Muscle of arm (tissue), 12 donors: ENCODE measurements around the gene DTNB. TPM values are rescaled to one million over a fixed set of nuclear protein-coding genes. Genes with fewer than 3 reads are reported as not detected.
"Not testable (repeated sequence)": the region's sequence is repeated elsewhere in the genome, so short reads cannot be mapped to it uniquely, and the experiment has no call there.

Experiments
- DNase-seq: peaks from one replicate; pipeline ENCODE4 v3.0.0-alpha.2; 2013
- polyA plus RNA-seq, 12 donors: library from polyadenylated mRNA; unstranded; fragments of 120-200 nt; gene quantifications; one replicate each; pipeline ENCODE4 v1.2.1, GENCODE V29; 2013; ENCODE audit not compliant: insufficient read length in 12 of 12

DTNB gene
- polyA plus RNA-seq, 12 donors = 4.2 to 24.7 (median 6.4) TPM; not detected in 1

DNA sequence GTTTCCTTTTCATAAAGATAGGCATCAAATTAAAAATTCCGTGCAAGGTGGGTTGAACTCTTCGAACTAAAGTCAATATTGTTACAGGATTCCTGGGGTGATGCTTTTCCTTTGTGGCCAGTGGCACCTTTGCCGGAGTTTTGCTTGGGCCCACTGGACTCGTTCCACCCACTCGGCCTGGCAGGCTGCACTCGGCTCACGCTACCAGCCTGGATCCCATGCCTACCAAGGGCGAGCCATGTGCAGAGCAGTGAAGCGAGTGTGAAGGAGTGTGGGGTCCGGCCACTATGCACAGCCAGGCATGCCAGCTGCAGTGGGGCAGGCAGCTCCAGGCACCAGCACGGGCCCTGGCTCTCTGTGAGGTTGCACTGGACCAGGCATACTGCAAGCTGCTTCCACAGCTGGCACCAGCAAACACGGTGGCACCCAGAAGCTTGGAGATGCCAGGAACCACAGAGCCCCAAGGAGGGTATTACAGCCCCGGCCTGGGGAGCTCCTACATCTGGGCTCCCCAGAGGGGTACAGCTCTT, 83.6 kb downstream of the DTNB start:
- DNase-seq = no peak

DNA sequence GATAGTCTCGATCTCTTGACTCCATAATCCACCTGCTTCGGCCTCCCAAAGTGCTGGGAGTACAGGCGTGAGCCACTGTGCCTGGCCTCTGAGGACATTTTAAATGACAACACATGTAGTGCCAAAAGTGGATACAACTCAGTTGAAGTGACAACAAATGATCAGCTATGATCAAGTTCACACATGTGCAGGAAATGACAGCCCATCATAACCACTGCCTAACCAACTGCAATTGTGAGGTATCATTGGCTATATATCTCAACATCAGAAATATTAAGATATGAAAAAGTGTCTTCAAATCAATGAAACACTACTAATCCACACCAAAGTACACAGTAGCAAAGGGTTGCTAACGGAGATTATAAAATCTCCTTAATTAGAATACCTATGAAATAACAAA, 84.8 kb downstream of the DTNB start:
- DNase-seq = no peak

DNA sequence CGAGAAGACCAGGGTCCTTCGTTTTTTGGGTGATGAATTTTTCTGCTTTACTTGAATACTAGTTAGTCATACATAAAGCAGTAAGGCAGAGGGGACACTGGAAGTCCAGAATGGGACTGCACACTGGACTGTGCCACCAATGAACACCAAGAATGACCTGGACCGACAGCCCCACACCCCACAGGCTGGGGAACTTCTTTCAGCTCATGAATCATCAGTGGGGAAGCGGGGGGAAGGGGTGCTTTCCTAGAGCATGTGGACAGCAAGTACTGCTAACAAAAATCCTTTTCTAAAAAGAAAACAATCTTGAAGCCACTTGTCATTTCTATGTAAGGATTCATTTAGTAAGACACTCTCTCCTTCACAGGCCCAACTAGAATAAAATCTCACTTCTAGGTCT, 86.0 kb downstream of the DTNB start:
- DNase-seq = no peak

DNA sequence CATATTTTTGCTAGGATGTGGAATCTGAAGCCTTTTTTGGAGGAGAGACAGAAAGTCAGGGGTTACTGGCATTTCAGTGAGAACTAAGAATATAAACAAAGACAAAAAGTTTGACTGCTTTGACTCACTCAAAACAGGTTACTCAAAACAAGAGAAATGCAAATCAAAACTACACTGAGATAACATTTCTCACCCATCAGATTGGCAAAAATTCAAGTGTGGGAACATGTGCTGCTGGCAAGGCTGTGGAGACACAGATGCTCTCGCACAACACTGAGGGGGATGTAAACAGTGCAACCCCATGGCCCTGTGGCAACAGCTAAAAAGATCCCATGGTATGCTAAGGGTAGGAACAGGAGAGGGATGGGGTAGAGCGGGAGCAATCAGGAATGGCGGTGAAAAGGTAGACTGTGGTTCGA, 86.6 kb downstream of the DTNB start:
- no peak for DNase-seq

DNA sequence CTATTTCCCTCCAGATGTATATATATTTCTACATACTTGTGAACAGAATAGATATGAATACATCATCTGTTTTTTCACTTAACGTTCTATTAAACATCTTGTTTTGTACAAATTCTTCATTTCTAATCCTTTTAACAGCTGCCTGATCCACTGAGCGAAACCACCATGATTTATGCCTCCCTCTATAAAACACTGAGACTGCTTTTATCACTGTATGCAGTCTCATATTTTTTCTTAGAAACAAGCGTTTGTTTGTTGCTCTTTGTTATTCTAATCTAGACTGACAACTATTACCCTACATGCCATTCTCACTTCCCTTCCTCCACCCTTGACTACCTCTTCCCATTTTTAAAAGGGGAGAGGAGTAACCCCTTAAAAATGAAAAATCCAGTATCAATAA, 88.2 kb downstream of the DTNB start:
- DNase-seq = no peak

DNA sequence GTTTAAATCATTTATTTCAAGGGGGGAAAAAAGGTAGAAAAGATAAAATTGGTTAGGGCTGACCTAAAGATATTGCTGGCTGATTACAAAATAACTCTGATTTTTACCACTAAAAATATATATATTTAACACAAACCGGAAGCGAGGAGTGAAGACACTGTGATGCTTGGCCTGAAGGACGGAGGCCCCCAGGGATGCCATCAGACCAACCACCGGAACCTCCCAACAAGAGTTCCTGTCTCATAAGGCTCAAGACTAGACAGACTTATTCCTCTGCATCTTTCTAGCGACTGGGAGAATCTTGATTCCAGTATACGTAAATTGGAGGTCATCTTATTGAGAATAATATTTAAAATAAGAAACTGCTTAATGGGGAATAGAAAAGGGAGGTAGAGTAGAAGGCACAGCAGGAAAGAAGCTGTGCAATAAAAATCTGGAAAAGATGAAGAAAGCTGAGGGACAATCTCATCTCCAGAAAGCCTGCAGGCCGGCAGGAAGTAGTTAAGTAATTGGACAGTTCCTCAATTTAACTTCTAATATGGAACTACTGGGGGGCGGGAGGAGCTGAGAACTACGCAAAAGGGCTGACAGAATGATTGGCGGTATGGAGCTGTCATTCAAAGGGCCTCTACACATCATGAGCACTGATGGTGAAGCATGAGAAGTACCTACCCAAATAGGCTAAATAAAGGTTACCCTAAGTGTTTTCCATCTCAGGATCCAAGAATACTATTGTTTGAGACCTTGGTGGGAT, 91.1 kb downstream of the DTNB start:
- DNase-seq = no peak

DNA sequence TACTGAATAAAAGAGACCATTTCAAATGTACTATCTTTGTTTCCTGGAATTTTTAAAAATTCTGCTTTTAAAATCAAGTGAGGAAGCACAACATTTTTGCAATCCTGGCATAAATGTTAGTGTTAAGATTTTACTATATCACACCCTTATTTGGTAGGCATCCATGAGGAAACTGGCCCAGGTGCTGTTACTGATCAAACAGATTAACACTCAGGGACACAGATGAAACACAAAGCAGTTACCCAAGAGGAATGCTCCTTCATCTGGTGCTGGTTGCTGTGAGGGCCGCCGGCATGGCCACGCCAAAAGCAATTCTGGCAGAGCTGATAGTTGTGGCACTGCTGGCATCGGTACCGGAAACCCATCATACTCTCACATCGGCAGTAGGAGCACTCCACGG, 96.8 kb downstream of the DTNB start:
- DNase-seq = no peak

DNA sequence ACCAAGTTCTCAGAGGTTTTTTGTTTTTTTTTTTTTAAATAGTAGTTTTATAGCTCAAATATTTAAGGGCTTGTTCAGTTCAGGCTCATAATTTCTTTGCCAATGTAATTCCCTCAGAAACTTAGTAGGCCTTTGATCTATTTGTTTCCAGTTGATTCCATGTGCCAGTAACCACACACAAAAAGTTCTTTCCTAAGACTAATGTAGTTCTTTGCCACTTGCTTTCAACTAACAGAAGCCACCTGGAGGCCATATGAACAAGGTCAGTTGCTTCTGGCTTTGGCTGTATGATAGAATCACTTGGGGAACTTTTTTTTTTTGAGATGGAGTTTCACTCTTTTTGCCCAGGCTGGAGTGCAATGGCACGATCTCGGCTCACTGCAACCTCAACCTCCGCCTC, 100.7 kb downstream of the DTNB start:
- no peak for DNase-seq

DNA sequence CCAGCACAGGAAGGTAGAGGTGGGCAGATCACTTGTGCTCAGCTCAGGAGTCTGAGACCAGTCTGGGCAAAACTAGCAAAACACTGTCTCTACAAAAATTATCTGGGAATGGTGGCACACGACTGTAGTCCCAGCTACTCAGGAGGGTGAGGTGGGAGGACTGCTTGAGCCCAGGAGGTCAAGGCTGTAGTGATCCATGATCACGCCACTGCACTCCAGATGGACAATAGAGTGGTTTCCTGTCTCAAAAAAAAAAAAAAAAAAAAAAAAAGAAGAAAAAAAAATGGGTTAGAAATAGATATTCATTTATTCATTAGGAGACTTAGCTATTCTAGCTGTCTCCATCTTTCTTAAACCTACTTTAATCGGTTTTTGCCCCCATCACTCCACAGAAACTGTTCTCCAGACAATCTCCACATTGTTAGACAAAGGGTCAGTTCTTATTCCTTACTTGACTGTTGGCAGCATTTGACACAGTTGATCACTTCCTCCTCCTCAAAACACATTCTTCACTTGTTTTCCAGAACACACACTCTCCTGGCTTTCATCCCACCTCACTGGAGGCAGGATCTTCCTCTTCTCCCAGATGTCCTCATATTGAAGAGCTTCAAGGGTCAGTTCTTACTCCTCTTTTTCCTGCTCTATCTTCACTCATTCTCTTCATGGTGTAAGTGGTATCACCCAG, 103.1 kb downstream of the DTNB start:
- DNase-seq = peak; percentile 37

DNA sequence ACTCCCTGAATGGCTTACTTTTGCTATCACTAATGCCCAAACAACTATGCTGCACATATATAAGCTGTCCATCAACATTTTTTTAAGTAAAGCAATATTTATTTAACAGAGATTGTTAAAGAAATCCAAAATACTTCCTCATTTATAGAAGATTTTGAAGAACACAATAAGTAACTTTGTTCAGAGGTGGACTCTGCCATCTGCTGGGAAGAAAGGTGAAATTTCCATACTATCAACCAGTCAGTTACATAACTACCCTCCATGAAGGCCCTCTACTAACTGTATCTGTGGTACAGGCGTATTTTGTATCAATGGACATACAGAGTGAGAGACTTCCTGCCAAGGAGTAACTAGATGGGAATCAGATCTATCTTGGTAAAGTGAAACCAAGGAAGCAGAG, 106.0 kb downstream of the DTNB start:
- peak; percentile 34 for DNase-seq

DNA sequence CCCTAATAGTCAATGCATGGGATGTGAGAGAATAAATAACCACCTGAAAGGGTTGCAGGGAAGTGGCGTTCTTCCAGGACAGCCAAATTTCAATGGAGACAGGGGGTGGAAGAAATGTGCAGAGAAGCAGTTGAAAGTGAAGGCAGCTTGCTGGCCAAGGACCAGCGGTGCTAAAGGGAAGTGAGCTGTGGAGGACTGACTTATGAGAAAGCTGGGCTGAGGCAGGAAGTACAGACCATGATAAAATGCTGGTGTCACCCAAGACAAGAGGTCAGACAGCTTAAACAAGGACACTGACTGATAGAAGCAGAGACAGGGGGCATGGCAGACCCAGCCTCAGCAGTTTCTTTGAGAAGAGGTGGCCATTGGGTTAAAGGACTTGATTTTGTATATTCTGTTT, 106.7 kb downstream of the DTNB start:
- DNase-seq = no peak

DNA sequence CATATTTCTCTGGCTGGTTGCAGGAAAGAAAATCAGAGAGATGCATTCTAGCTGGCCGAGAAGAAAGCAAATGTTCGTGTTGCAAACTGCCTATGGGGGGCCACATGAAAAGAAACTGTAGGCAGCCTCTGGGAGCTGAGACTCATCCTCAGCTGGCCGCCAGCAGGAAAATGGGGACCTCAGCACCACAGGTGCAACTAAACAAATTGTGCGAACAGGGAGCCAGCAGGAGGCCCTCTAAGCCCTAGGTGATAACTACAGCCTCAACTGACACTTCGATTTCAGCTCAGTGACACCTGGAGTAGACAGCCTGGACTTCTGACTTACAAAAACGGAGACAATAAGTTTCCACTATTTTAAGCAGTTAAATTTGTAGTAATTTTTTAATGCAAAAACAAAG, 107.3 kb downstream of the DTNB start:
- DNase-seq = no peak

DNA sequence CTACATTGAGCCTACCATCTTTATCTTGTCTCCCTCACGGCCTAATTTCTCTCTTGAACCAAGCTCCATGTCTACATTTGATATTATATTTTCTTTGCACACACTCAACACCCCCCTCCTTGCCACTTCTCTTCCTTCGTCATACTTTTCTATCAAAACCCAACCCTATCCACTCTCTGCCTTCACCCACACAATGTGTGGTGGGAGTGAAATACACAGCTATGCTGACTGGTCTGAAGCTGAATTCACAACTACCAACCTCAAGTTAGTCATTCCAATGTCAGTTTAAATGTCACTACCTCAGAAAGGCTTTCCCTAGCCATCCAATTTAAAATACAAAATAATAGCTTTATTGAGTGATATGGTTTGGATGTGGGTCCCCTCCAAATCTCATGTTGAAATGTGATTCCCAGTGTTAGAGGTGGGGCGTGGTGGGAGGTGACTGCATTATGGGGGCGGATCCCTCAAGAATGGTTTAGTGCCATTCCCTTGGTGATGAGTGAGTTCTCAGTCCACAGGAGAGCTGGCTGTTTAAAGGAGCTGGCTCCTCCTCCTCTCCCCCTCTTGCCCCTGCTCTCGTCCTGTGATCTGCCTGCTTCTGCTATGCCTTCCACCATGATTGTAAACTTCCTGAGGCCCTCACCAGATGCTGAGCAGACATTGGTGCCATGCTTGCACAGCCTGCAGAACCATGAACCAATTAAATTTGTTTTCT, 112.1 kb downstream of the DTNB start:
- DNase-seq = no peak

DNA sequence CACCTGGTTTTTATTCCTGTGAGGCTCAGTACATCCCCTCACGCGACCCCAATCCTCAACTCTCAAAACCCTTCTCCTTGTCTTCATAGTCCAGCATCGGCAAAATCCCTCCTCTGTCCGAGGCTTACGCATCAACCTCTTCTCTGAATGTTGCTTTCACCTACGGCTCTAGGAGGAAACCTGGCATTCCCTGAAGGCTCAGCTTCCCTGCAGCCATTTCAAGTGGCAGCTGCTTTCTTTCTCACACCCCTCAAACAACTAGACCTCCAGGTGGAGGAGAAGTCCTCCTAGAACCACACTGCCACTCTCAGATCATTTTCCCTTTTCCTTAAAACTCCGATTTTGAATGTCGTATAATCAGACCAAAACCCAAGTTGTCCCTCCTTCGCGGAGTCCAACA, 114.2 kb downstream of the DTNB start:
- no peak for DNase-seq

DNA sequence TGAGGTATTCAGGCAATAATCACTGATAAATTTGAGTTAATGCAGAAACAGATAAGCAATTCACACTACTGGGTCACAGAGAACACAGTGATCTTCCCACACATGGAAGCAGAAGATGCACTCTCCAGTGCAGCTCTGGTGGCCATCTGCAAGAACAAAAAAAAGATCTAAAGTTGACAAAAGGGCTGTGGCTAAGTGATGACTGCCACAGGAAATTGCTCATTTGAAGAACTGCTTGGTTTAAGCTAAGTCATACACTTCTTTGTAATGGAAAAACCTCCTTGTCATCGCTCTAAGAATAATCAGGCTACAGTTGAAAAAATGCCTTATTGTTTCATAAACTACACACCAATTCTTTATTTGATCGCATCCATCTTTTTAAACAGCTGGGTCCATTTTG, 115.1 kb downstream of the DTNB start:
- DNase-seq = peak; percentile 23

DNA sequence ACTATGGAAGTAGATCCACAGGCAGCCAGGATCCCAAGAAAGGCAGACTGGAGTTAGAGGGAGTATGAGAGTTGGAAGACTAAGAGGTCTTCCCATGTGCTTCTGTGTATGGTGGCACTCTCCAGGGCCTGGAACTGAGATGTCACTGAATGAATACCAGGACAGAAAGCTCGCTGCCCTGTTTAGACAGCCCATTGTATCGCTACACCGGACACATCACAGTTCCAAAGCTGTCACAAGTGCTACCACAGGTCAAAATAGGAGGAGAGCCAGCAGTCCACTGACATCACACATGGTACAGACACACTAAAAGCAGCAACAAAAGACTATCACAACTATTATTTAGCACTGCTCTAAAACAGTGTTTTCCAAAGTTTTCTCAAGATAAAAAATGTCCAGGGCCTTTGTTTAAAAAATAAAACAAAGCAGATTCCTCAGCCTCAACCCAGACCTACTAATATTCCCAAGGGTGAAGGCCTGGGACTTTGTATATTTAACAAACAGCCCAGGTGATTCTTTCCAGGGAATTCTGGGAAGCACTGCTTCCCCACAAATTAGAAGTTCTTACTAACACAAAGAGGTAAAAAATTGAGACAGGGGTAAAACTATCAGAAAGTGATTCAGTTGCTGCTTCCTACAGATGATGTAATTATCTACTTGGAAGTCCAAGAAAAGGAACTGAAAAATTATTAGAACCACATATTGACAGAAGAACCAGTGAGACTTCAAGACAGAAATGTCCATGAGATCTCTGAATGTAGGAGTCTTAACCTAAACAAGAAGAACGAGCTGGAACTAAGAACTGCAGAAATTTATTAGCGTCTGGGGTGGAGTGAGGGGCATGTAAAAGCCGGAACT, 116.0 kb downstream of the DTNB start:
- DNase-seq = no peak

DNA sequence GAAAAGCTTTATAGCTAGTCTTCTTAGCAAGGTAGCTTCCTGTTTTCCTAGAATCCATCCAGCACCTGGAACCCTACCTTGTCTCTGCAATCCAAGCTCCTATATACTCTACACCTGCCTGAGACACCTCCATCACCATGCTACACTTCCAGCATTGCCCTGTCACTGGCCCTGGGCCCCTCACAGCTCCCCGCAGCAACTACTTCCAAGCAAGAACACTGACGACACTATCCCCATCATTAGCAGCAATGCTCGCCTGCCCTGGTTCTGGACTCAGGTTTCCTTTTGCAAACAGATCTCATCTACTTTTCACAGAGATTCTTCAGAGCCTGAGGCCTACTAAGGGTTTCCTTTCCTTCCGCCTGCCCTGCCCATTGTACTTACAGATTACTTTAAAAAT, 121.1 kb downstream of the DTNB start:
- DNase-seq = no peak

DNA sequence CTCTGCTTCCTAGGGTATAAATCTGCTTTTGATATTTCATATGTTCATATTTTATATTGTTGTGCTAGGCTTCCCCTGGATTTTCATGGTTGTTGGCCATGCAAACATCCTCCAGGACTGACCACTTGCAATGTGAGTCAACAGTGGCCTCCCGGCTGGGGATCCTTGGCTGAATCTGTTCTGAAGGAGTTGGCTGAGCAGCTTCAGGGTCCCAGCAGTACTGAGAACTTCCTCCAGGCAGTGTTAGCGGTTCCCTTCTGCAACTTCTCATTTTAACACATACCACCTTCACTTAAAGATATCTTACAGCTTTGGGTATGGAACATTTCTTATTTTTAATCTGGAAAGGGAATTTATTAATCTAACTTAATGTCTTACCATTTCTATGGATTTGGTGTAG, 122.1 kb downstream of the DTNB start:
- DNase-seq = no peak

DNA sequence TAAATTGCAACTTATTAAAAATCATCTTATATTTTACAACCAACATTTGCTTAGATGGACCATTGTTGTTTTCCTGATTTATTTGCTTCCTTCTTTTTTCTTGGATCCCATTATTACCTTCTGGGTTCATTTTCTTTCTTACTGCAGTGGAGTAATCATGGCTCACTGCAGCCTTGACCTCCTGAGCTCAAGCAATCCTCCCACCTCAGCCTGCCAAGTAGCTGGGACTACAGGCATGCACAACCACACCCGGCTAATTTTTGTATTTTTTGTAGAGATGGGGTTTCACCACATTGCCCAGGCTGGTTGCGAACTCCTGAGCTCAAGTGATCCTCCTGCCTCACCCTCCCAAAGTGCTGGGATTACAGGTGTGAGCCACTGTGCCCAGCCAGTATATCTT, 123.8 kb downstream of the DTNB start:
- not testable (repeated sequence) for DNase-seq

DNA sequence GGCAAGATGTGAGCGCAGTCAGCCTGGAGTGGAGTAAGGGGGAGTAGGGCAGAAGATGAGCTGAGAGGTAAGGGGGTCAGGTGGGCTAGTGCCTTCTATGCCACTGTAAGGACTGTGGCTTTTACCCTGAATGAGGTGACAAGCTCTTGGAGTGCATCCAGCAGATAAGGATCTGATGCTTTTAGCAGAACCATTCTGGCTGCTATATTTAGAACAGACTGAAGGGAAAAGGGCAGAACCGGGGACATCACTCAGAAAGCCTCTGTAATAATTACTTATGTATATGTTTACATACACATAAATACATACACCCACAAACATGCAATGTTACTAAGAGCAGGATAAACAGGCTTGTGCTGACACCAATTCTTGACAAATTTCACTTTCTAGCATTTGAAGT, 124.8 kb downstream of the DTNB start:
- DNase-seq = no peak

DNA sequence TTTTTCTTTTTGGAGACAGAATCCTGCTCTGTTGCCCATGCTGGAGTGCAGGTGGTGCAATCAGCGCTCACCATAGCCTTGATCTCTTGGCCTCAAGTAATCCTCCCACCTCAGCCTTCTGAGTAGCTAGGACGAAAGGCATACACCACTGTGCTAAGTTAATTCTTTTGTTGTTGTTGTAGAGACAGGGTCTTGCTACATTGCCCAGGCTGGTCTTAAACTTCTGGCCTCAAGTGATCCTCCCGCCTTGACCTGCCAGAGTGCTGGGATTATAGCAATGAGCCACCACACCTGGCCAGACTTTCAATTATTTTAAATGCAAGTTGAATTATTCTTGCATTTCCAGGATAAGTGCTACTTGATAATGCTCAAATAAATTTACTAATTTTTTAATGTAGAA, 126.5 kb downstream of the DTNB start:
- no peak for DNase-seq

DNA sequence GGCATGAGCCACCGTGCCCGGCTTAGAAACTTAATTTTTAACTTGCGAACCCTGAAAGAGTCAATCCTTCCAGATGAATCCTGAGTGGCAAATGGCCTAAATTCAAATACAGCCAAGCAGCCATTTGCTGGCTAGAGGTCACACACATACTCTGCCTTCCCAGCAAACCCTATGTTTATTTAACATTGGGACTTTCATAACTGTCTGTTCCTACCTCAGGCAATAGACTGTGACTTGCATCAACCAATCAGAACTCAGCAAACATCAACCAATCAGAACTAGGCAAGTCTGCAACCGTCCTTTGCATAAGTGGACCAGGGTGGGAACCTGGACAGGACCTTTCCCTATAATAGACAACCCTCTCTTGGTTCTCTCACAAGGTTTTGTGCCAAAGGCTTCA, 127.5 kb downstream of the DTNB start:
- no peak for DNase-seq
